Neutrophil (primary cell): ENCODE results near the gene OCIAD2.
"Not testable (repeated sequence)": the region's sequence is repeated elsewhere in the genome, so short reads cannot be mapped to it uniquely, and the experiment has no call there.

Experiments
- H3K27ac ChIP-seq: fragments of 200-600 bp; sonication (generic); 2 replicates; pipeline ENCODE4 v1.5.1; 2016; ENCODE audit warnings: mild to moderate bottlenecking, moderate library complexity
- H3K27me3 ChIP-seq: fragments of 200-600 bp; sonication (generic); 2 replicates; pipeline ENCODE4 v1.6.0; 2016; ENCODE audit warnings: mild to moderate bottlenecking
- H3K36me3 ChIP-seq: fragments of 200-600 bp; sonication (generic); 2 replicates; pipeline ENCODE4 v1.5.1; 2017
- H3K4me1 ChIP-seq, 2 experiments: fragments of 200-600 bp in 1 of 2; sonication (generic) in 1 of 2; 1 replicate in 1 of 2; 2 replicates in 1 of 2; pipeline versions ENCODE4 v1.5.1 to v1.6.1; 2013 to 2016; ENCODE audit warnings: low read depth in 1 of 2, low read length in 1 of 2, mild to moderate bottlenecking in 1 of 2, moderate library complexity in 1 of 2; ENCODE audit not compliant: control insufficient read depth in 1 of 2, insufficient read depth in 1 of 2
- H3K4me3 ChIP-seq, 2 experiments: fragments of 200-600 bp in 1 of 2; sonication (generic) in 1 of 2; 1 replicate in 1 of 2; 2 replicates in 1 of 2; pipeline ENCODE4 v1.5.1; 2013 to 2016; ENCODE audit warnings: low read depth in 1 of 2, low read length in 1 of 2, mild to moderate bottlenecking in 1 of 2, moderate library complexity in 1 of 2
- H3K9me3 ChIP-seq: fragments of 200-600 bp; sonication (generic); 2 replicates; pipeline ENCODE4 v1.5.1; 2016
- TF ChIP-seq, protein P1 (sequence below): fragments of 200-600 bp; sonication (generic); IDR thresholded peaks from 2 replicates; pipeline ENCODE4 v1.5.1; 2016; ENCODE audit warnings: antibody characterized with exemption

The OCIAD2 gene

GRCh38 chr4:48937033-48937432 is 30.5 kb upstream of the OCIAD2 start:
- Histone ChIP-seq H3K4me3 (no peak overlapping the region), H3K27ac (no peak overlapping the region), H3K36me3 (no peaks in the 10 kb centered on the region), H3K27me3 (peaks cover 8% of the 10 kb centered on the region), H3K9me3 (no peaks in the 10 kb centered on the region), H3K4me1 (no peaks in the 10 kb centered on the region)
- TF ChIP-seq, protein P1, sequence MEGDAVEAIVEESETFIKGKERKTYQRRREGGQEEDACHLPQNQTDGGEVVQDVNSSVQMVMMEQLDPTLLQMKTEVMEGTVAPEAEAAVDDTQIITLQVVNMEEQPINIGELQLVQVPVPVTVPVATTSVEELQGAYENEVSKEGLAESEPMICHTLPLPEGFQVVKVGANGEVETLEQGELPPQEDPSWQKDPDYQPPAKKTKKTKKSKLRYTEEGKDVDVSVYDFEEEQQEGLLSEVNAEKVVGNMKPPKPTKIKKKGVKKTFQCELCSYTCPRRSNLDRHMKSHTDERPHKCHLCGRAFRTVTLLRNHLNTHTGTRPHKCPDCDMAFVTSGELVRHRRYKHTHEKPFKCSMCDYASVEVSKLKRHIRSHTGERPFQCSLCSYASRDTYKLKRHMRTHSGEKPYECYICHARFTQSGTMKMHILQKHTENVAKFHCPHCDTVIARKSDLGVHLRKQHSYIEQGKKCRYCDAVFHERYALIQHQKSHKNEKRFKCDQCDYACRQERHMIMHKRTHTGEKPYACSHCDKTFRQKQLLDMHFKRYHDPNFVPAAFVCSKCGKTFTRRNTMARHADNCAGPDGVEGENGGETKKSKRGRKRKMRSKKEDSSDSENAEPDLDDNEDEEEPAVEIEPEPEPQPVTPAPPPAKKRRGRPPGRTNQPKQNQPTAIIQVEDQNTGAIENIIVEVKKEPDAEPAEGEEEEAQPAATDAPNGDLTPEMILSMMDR: no peak

- TF ChIP-seq, protein P1: no peak
- Histone ChIP-seq H3K36me3 (no peaks in the 10 kb centered on the region), H3K9me3 (no peaks in the 10 kb centered on the region), H3K4me1 (no peaks in the 10 kb centered on the region), H3K27ac (no peak overlapping the region), H3K27me3 (no peaks in the 10 kb centered on the region), H3K4me3 (no peak overlapping the region)
Measured at GRCh38 chr4:48931459-48931858, 24.9 kb upstream of the OCIAD2 start.

- TF ChIP-seq, protein P1: no peak
- Histone ChIP-seq H3K4me1 (no peaks in the 10 kb centered on the region), H3K36me3 (no peaks in the 10 kb centered on the region), H3K27me3 (no peaks in the 10 kb centered on the region), H3K27ac (no peak overlapping the region), H3K4me3 (no peak overlapping the region), H3K9me3 (no peaks in the 10 kb centered on the region)
Measured at GRCh38 chr4:48930654-48931053, 24.1 kb upstream of the OCIAD2 start.

- TF ChIP-seq, protein P1: no peak
- no peaks in the 10 kb centered on the region for H3K36me3 ChIP-seq
- no peaks in the 10 kb centered on the region for H3K27me3 ChIP-seq
- H3K4me3 ChIP-seq: no peak overlapping the region
- H3K4me1 ChIP-seq: no peaks in the 10 kb centered on the region
- H3K9me3 ChIP-seq: no peaks in the 10 kb centered on the region
- no peak overlapping the region for H3K27ac ChIP-seq
Measured at GRCh38 chr4:48924416-48924815, 17.8 kb upstream of the OCIAD2 start.

DNA sequence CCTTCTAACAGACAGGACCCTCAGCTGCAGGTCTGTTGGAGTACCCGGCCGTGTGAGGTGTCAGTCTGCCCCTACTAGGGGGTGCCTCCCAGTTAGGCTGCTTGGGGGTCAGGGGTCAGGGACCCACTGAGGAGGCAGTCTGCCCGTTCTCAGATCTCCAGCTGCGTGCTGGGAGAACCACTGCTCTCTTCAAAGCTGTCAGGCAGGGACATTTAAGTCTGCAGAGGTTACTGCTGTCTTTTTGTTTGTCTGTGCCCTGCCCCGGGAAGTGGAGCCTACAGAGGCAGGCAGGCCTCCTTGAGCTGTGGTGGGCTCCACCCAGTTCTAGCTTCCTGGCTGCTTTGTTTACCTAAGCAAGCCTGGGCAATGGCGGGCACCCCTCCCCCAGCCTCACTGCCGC is 16.5 kb upstream of the OCIAD2 start:
- not testable (repeated sequence) for H3K27me3 ChIP-seq, H3K4me3 ChIP-seq

DNA sequence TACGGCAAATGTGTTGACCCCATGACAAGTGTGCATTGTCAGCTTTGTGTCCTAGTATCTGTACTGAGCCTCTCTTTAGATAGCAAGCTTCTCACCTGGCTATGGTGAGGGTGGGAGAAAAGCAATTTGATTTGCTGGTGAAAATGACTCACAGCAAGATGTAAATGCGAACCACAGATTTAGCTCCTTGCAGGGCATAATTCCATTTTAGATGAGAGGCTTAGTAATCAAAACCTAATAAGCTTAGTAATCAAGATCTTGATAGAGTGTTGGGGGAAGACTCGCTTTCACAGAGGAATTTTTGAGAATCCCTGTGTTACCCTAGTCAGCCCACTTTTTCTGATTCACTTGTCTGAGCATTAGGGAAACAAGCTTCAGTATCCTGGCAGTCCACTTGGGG is 7.7 kb upstream of the OCIAD2 start:
- TF ChIP-seq, protein P1: no peak
- no peaks in the 10 kb centered on the region for H3K36me3 ChIP-seq
- no peak overlapping the region for H3K27ac ChIP-seq
- no peak overlapping the region for H3K4me3 ChIP-seq
- H3K9me3 ChIP-seq: no peaks in the 10 kb centered on the region
- H3K4me1 ChIP-seq: no peaks in the 10 kb centered on the region
- no peaks in the 10 kb centered on the region for H3K27me3 ChIP-seq

More for the DNA sequence above, 16.5 kb upstream of the OCIAD2 start:
- H3K9me3 ChIP-seq, H3K4me1 ChIP-seq, H3K27ac ChIP-seq, H3K36me3 ChIP-seq: not testable (repeated sequence)
